OCI-LY1 (cell line): ENCODE measurements around the gene CCDC150.

Experiments
- H2AFZ ChIP-seq: fragments of 200-600 bp; sonication (generic), shearing (Covaris generic); 2 replicates; pipeline ENCODE4 v1.6.0; 2014; ENCODE audit warnings: antibody characterized with exemption, mild to moderate bottlenecking, low read length
- H3F3A ChIP-seq: fragments of 200-600 bp; sonication (generic), shearing (Covaris generic); 2 replicates; pipeline ENCODE4 v1.6.0; 2014; ENCODE audit warnings: mild to moderate bottlenecking, antibody characterized with exemption, low read length, moderate library complexity; ENCODE audit not compliant: insufficient read depth
- H3K27ac ChIP-seq: fragments of 200-600 bp; sonication (generic); 2 replicates; pipeline ENCODE4 v1.5.1; 2014; ENCODE audit warnings: low read length, mixed run types, mild to moderate bottlenecking, low read depth; ENCODE audit not compliant: poor library complexity, severe bottlenecking
- H3K27me3 ChIP-seq: fragments of 200-600 bp; sonication (generic); 2 replicates; pipeline ENCODE4 v1.6.0; 2014; ENCODE audit warnings: antibody characterized with exemption, mild to moderate bottlenecking, low read length, moderate library complexity; ENCODE audit not compliant: insufficient read depth
- H3K36me3 ChIP-seq: fragments of 200-600 bp; sonication (generic); 2 replicates; pipeline ENCODE4 v1.6.1; 2014; ENCODE audit warnings: mild to moderate bottlenecking, antibody characterized with exemption, low read length, moderate library complexity, mixed read lengths; ENCODE audit not compliant: insufficient read depth
- H3K4me1 ChIP-seq: fragments of 200-600 bp; sonication (generic); 2 replicates; pipeline ENCODE4 v1.5.1; 2014; ENCODE audit warnings: mild to moderate bottlenecking, low read length, moderate library complexity; ENCODE audit not compliant: insufficient read depth, severe bottlenecking
- H3K4me2 ChIP-seq: fragments of 200-600 bp; sonication (generic), shearing (Covaris generic); 2 replicates; pipeline ENCODE4 v1.6.1; 2014; ENCODE audit warnings: low read length
- H3K4me3 ChIP-seq: fragments of 200-600 bp; sonication (generic); 2 replicates; pipeline ENCODE4 v1.5.1; 2014; ENCODE audit warnings: low read length, low read depth, mild to moderate bottlenecking, mixed read lengths; ENCODE audit not compliant: poor library complexity, severe bottlenecking
- H3K79me2 ChIP-seq: fragments of 200-600 bp; shearing (Covaris generic); 2 replicates; pipeline ENCODE4 v1.6.1; 2016; ENCODE audit warnings: mixed run types, low read length, mixed read lengths; ENCODE audit not compliant: insufficient read depth
- H3K9ac ChIP-seq: fragments of 200-600 bp; sonication (generic), shearing (Covaris generic); 2 replicates; pipeline ENCODE4 v1.6.1; 2014; ENCODE audit warnings: mild to moderate bottlenecking, low read length, mixed read lengths
- H3K9me2 ChIP-seq: fragments of 200-600 bp; sonication (generic), shearing (Covaris generic); 2 replicates; pipeline ENCODE4 v1.6.1; 2014; ENCODE audit warnings: low read depth, mild to moderate bottlenecking, low read length, mixed read lengths
- H3K9me3 ChIP-seq: fragments of 200-600 bp; shearing (Covaris generic); 2 replicates; pipeline ENCODE4 v1.6.1; 2014; ENCODE audit warnings: low read length, mixed read lengths
- H4K20me1 ChIP-seq: fragments of 200-600 bp; sonication (generic), shearing (Covaris generic); 2 replicates; pipeline ENCODE4 v1.6.0; 2016; ENCODE audit warnings: mild to moderate bottlenecking, low read length; ENCODE audit not compliant: insufficient read depth
- EZH2 ChIP-seq: fragments of 200-600 bp; sonication (generic), shearing (Covaris generic); IDR thresholded peaks from 2 replicates; pipeline ENCODE4 v1.8.0; 2017; ENCODE audit warnings: borderline replicate concordance, mixed run types, mild to moderate bottlenecking, antibody characterized with exemption, low read length, moderate library complexity, mixed read lengths
- TF ChIP-seq, protein P1 (sequence below): fragments of 200-600 bp; sonication (generic), shearing (Covaris generic); IDR thresholded peaks from 2 replicates; pipeline ENCODE4 v1.5.1; 2017; ENCODE audit warnings: mild to moderate bottlenecking, antibody characterized with exemption, low read length, moderate library complexity, mixed read lengths

The CCDC150 gene

DNA sequence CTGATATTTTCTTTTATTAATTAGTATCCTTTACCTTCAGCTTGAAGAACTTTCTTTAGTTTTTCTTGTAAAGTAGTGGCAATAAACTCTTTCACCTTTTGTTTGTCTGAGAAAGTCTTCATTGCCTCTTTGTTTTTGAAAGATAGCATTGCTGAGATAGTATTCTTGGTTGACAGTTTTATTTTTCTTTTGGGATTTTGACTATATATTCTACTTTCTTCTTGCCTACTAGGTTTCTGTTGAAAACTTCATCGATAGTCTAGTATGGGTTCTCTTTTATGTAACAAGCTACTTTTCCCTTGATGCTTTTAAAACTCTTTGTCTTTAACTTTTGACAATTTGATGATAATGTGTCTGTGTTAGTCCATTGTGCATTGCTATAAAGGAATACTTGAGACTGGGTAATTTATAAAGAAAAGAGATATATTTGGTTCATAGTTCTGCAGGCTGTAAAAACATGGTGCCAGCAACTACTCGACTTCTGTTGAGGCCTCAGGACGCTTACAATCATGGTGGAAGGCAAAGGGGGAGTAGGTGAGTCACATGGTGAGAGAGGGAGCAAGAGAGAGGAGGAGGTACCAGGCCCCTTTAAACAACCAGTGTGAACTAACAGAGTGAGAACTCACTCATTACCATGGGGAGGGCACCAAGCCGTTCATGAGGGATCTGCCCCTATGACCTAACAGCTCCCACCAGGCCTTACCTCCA is 12.0 kb downstream of the CCDC150 start:
- Histone ChIP-seq H3K9me3 (peaks cover 36% of the 10 kb centered on the region), H4K20me1 (no peaks in the 10 kb centered on the region), H3K27ac (no peak overlapping the region), H3K36me3 (peaks cover 54% of the 10 kb centered on the region), H3K4me3 (no peak overlapping the region), H3K27me3 (no peaks in the 10 kb centered on the region), H3K9me2 (no peaks in the 10 kb centered on the region), H3K79me2 (peaks cover 9% of the 10 kb centered on the region), H2AFZ (no peak overlapping the region), H3K4me2 (no peak overlapping the region), H3K4me1 (no peaks in the 10 kb centered on the region), H3F3A (no peaks in the 10 kb centered on the region), H3K9ac (no peak overlapping the region)
- no peak for TF ChIP-seq EZH2
- TF ChIP-seq, protein P1, sequence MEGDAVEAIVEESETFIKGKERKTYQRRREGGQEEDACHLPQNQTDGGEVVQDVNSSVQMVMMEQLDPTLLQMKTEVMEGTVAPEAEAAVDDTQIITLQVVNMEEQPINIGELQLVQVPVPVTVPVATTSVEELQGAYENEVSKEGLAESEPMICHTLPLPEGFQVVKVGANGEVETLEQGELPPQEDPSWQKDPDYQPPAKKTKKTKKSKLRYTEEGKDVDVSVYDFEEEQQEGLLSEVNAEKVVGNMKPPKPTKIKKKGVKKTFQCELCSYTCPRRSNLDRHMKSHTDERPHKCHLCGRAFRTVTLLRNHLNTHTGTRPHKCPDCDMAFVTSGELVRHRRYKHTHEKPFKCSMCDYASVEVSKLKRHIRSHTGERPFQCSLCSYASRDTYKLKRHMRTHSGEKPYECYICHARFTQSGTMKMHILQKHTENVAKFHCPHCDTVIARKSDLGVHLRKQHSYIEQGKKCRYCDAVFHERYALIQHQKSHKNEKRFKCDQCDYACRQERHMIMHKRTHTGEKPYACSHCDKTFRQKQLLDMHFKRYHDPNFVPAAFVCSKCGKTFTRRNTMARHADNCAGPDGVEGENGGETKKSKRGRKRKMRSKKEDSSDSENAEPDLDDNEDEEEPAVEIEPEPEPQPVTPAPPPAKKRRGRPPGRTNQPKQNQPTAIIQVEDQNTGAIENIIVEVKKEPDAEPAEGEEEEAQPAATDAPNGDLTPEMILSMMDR, result no peak

DNA sequence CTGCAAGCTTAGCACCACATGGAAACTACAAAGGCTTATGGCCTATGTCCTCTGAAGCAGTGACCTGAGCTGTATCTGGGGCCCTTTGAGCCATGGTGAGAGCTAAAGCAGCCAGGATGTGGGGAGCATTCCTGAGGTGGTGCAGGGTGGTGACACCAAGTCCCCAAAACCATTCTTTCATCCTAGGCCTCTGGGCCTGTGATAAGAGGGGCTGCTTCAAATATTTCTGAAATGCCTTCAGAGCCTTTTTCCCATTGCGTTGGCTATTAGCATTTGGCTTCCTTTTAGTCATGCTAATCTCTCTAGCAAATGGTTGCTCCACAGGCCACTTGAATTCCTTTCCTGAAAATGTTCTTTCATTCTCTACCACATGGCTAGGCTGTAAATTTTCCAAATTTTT is 13.4 kb downstream of the CCDC150 start:
- Histone ChIP-seq H3K4me3 (no peak overlapping the region), H3K4me2 (no peak overlapping the region), H3K27me3 (no peaks in the 10 kb centered on the region), H3K9ac (no peak overlapping the region), H4K20me1 (no peaks in the 10 kb centered on the region), H3K36me3 (peaks cover 64% of the 10 kb centered on the region), H3K9me3 (peaks cover 36% of the 10 kb centered on the region), H2AFZ (no peak overlapping the region), H3K79me2 (peaks cover 9% of the 10 kb centered on the region; the same call in 1 of the 2 replicates), H3K4me1 (no peaks in the 10 kb centered on the region), H3K27ac (no peak overlapping the region), H3K9me2 (no peaks in the 10 kb centered on the region), H3F3A (no peaks in the 10 kb centered on the region)
- no peak for TF ChIP-seq EZH2
- TF ChIP-seq, protein P1, result no peak

DNA sequence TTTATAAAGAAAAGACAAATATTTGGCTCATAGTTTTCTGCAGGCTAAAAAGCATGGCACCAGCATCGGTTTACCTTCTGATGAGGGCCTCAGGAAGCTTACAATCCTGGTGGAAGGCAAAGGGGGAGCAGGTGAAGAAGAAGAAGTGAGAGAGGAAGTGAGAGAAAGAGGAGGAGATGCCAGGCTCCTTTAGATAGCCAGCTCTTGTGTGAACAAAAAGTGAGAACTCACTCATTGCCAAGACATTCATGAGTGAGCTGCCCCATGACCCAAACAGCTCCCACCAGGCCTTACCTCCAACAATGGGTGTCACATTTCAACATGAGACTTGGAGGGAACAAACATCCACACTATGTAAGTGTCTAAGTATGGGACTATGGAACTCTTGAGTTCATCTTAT is 14.3 kb downstream of the CCDC150 start:
- no peaks in the 10 kb centered on the region for H3K9me2 ChIP-seq
- H3K79me2 ChIP-seq, result peaks cover 5% of the 10 kb centered on the region; the same call in 1 of the 2 replicates
- H2AFZ ChIP-seq, result no peak overlapping the region
- H4K20me1 ChIP-seq, result no peaks in the 10 kb centered on the region
- H3K4me2 ChIP-seq, result no peak overlapping the region
- H3K4me3 ChIP-seq, result no peak overlapping the region
- no peaks in the 10 kb centered on the region for H3F3A ChIP-seq
- H3K27me3 ChIP-seq, result no peaks in the 10 kb centered on the region
- TF ChIP-seq, protein P1, result no peak
- TF ChIP-seq EZH2, result no peak
- H3K9ac ChIP-seq, result no peak overlapping the region
- H3K27ac ChIP-seq, result no peak overlapping the region
- H3K9me3 ChIP-seq, result peaks cover 32% of the 10 kb centered on the region
- no peaks in the 10 kb centered on the region for H3K4me1 ChIP-seq
- H3K36me3 ChIP-seq, result peaks cover 63% of the 10 kb centered on the region
